CD4-positive, alpha-beta T cell (primary cell): ENCODE data around the gene PAPPA. TPM values are rescaled to one million over a fixed set of nuclear protein-coding genes. Genes with fewer than 3 reads are reported as not detected.

Experiments
- ATAC-seq: fragments of 200-7000 bp; cut with Tn5 transposase; one replicate; pipeline ENCODE4 v1.10.0; 2022; ENCODE audit warnings: mild to moderate bottlenecking; ENCODE audit not compliant: poor library complexity
- CTCF ChIA-PET: fragments of 350-600 bp; sonication (Branson Sonifier 250); formaldehyde crosslinking; loops from one replicate; lab custom pipeline; 2021; ENCODE audit warnings: antibody characterized with exemption, inconsistent platforms; lab: Charles Lee
- POLR2A ChIA-PET: fragments of 350-600 bp; sonication (Branson Sonifier 250); formaldehyde crosslinking; loops from one replicate; lab custom pipeline; 2021; ENCODE audit warnings: antibody characterized with exemption, inconsistent platforms; lab: Charles Lee
- DNase-seq, 14 experiments: peaks; one replicate each; pipeline ENCODE4 v3.0.0-alpha.2; 2013 to 2020; ENCODE audit warnings: mixed read lengths in 2 of 14
- H3K27ac ChIP-seq, 2 donors: one replicate each; pipeline versions ENCODE4 v1.5.1 to v1.7.0; 2013; ENCODE audit warnings: low read length in 2 of 2, low read depth in 1 of 2, mild to moderate bottlenecking in 1 of 2
- H3K27me3 ChIP-seq, 2 experiments: 1 replicate in 1 of 2; 2 replicates in 1 of 2; pipeline versions ENCODE4 v1.6.1 to v1.7.0; 2013; ENCODE audit warnings: low read length in 2 of 2, control low read depth in 1 of 2, mild to moderate bottlenecking in 1 of 2, moderate library complexity in 1 of 2; ENCODE audit not compliant: insufficient read depth in 2 of 2, control insufficient read depth in 1 of 2
- H3K36me3 ChIP-seq: one replicate; pipeline ENCODE4 v1.6.1; 2013; ENCODE audit warnings: low read length, control low read depth; ENCODE audit not compliant: insufficient read depth
- H3K4me1 ChIP-seq: one replicate; pipeline ENCODE4 v1.6.1; 2013; ENCODE audit warnings: low read length, control low read depth; ENCODE audit not compliant: insufficient read depth
- H3K4me3 ChIP-seq: one replicate; pipeline ENCODE4 v1.5.1; 2013; ENCODE audit warnings: mild to moderate bottlenecking, low read length, moderate library complexity
- H3K9me3 ChIP-seq, 2 experiments: 1 replicate in 1 of 2; 2 replicates in 1 of 2; pipeline versions ENCODE4 v1.6.1 to v1.7.0; 2013; ENCODE audit warnings: low read length in 2 of 2, mild to moderate bottlenecking in 2 of 2, control low read depth in 1 of 2, moderate library complexity in 1 of 2; ENCODE audit not compliant: control insufficient read depth in 1 of 2, insufficient read depth in 1 of 2
- H3K27ac Mint-ChIP-seq: one replicate; pipeline ENCODE4 v1.8.0; 2020; ENCODE audit warnings: mixed read lengths
- H3K27me3 Mint-ChIP-seq: one replicate; pipeline ENCODE4 v1.8.0; 2021; ENCODE audit warnings: mixed read lengths
- H3K36me3 Mint-ChIP-seq: one replicate; pipeline ENCODE4 v1.8.0; 2021; ENCODE audit warnings: low read depth, mixed read lengths
- H3K4me1 Mint-ChIP-seq: one replicate; pipeline ENCODE4 v1.8.0; 2021; ENCODE audit warnings: low read depth, mixed read lengths
- H3K4me3 Mint-ChIP-seq: one replicate; pipeline ENCODE4 v1.8.0; 2020; ENCODE audit warnings: mild to moderate bottlenecking, mixed read lengths
- H3K9me3 Mint-ChIP-seq: one replicate; pipeline ENCODE4 v1.8.0; 2020; ENCODE audit warnings: mixed read lengths
- CTCF ChIP-seq: fragments of 200-600 bp; IDR thresholded peaks from one replicate; pipeline ENCODE4 v1.8.0; 2022; ENCODE audit warnings: antibody characterized with exemption, mild to moderate bottlenecking
- intact Hi-C, 2 experiments: fragments of 100-400 bp; cut with DNase I in 1 of 2; cut with micrococcal nuclease in 1 of 2; formaldehyde crosslinking; loops; one replicate each; pipeline versions ENCODE4 v1.15.1 to v1.9.0; 2023 to 2025; cut with DNase I, micrococcal nuclease
- total RNA-seq, 174 experiments: library from RNA in 2 of 174; stranded (reverse) in 2 of 174; gene quantifications; one replicate each; pipeline ENCODE4 v1.2.3 and lab custom pipeline; 2021 to 2026

The PAPPA gene
- total RNA-seq, 2 experiments from 2014 or later, result 0.03 TPM; not detected in 1

- POLR2A ChIA-PET, result no interaction called here
- H3K4me1 Mint-ChIP-seq, result no peaks in the 10 kb centered on the region
- H3K4me3 ChIP-seq, result no peak overlapping the region
- no peaks in the 10 kb centered on the region for H3K4me1 ChIP-seq
- no peaks in the 10 kb centered on the region for H3K36me3 Mint-ChIP-seq
- no peak overlapping the region for H3K27ac Mint-ChIP-seq
- no peak overlapping the region for H3K4me3 Mint-ChIP-seq
- CTCF ChIA-PET, result no interaction called here
- no peaks in the 10 kb centered on the region for H3K36me3 ChIP-seq
- H3K9me3 ChIP-seq, result no peaks in the 10 kb centered on the region
- H3K27me3 ChIP-seq, result no peaks in the 10 kb centered on the region
- DNase-seq, result no peak
- H3K27ac ChIP-seq, result no peak overlapping the region
- no peaks in the 10 kb centered on the region for H3K27me3 Mint-ChIP-seq
- no peak for TF ChIP-seq CTCF
- H3K9me3 Mint-ChIP-seq, result peaks cover 3% of the 10 kb centered on the region
- intact Hi-C loops, result no loop called here
- ATAC-seq, result no peak
These were observed 156.5 kb downstream of the PAPPA start for GRCh38 chr9:116309900-116310611.

- CTCF ChIA-PET, result no interaction called here
- Histone ChIP-seq H3K4me3 (no peak overlapping the region), H3K36me3 (no peaks in the 10 kb centered on the region), H3K4me1 (no peaks in the 10 kb centered on the region), H3K27me3 (no peaks in the 10 kb centered on the region), H3K27ac (no peak overlapping the region), H3K9me3 (no peaks in the 10 kb centered on the region)
- Mint-ChIP-seq H3K27me3 (no peaks in the 10 kb centered on the region), H3K9me3 (peaks cover 3% of the 10 kb centered on the region), H3K36me3 (no peaks in the 10 kb centered on the region), H3K4me3 (no peak overlapping the region), H3K27ac (no peak overlapping the region), H3K4me1 (no peaks in the 10 kb centered on the region)
- TF ChIP-seq CTCF, result no peak
- DNase-seq, result no peak
- POLR2A ChIA-PET, result no interaction called here
- no peak for ATAC-seq
- intact Hi-C loops, result no loop called here
These were observed 158.6 kb downstream of the PAPPA start for GRCh38 chr9:116312221-116312620.

- no peak for TF ChIP-seq CTCF
- H3K27ac ChIP-seq, result no peak overlapping the region
- Mint-ChIP-seq H3K36me3 (no peaks in the 10 kb centered on the region), H3K9me3 (peaks cover 3% of the 10 kb centered on the region), H3K27ac (no peak overlapping the region), H3K4me1 (no peaks in the 10 kb centered on the region), H3K4me3 (no peak overlapping the region), H3K27me3 (peaks cover 6% of the 10 kb centered on the region)
- DNase-seq, result no peak
- H3K36me3 ChIP-seq, result no peaks in the 10 kb centered on the region
- intact Hi-C loops, result no loop called here
- H3K4me1 ChIP-seq, result no peaks in the 10 kb centered on the region
- CTCF ChIA-PET, result no interaction called here
- no peaks in the 10 kb centered on the region for H3K9me3 ChIP-seq
- POLR2A ChIA-PET, result no interaction called here
- H3K27me3 ChIP-seq, result no peaks in the 10 kb centered on the region
- no peak for ATAC-seq
- H3K4me3 ChIP-seq, result no peak overlapping the region
These were observed 160.0 kb downstream of the PAPPA start for GRCh38 chr9:116313638-116314037.
